ENCODE results near the gene CACNG1. TPM values are rescaled to one million over a fixed set of nuclear protein-coding genes. Genes with fewer than 3 reads are reported as not detected.

The CACNG1 gene
- total and polyA plus RNA-seq, 2 donors (not counting 3 experiments of a cell fraction or from before 2014, with no cell fraction given), result not detected

- Histone ChIP-seq H3K27ac (ENCODE audit: insufficient read depth, low read depth, low read length) (no peak overlapping the region), H3K36me3 (ENCODE audit: control insufficient read depth in 2 of 2, extremely low read depth in 1 of 2, insufficient read depth in 2 of 2, low read length in 2 of 2) (no peaks in the 10 kb centered on the region), H3K4me3 (replicated peaks in 1 of 3; ENCODE audit: insufficient read depth in 1 of 3, low read depth in 1 of 3, low read length in 3 of 3) (no peak overlapping the region), H3K79me2 (ENCODE audit: control insufficient read depth, insufficient read depth, low read length) (no peaks in the 10 kb centered on the region), H4K20me1 (replicated peaks; ENCODE audit: control insufficient read depth, extremely low read depth, insufficient read depth, low read length) (no peaks in the 10 kb centered on the region), H3K4me2 (ENCODE audit: insufficient read depth, low read length) (no peak overlapping the region), H3K9me1 (replicated peaks; ENCODE audit: control insufficient read depth, extremely low read depth, insufficient read depth, low read length) (no peaks in the 10 kb centered on the region), H3K27me3 (ENCODE audit: control insufficient read depth in 2 of 2, insufficient read depth in 2 of 2, low read length in 2 of 2) (no peaks in the 10 kb centered on the region), H3K9ac (replicated peaks; ENCODE audit: extremely low read depth, insufficient read depth, low read length) (no peak overlapping the region), H3K4me1 (ENCODE audit: control insufficient read depth, extremely low read depth, insufficient read depth, low read length) (no peaks in the 10 kb centered on the region), H3K9me3 (replicated peaks; ENCODE audit: control insufficient read depth, insufficient read depth, low read length) (peaks cover 2% of the 10 kb centered on the region), H2AFZ (ENCODE audit: low read depth, low read length) (no peak overlapping the region)
- ChIA-PET CTCF (no interaction called here), POLR2A (no interaction called here)
- DNase-seq (ENCODE audit: low read depth, low spot score), result no peak
- dilution Hi-C loops (cut with MboI; ENCODE audit: extremely low pct_ligation_motif_present, low sequenced_read_pairs) (no loop called here), intact Hi-C loops (cut with micrococcal nuclease) (no loop called here)
- no peak for FAIRE-seq
- BruUV-seq (replicated peaks), result no TSS peak
- TF ChIP-seq FOS (IDR thresholded peaks at IDR 0.05; ENCODE audit: borderline replicate concordance, insufficient read depth, low read length) (no peak), JUN (IDR thresholded peaks at IDR 0.05; ENCODE audit: borderline replicate concordance, insufficient read depth, insufficient read length, low read depth) (no peak), GATA2 (IDR thresholded peaks at IDR 0.05; ENCODE audit: insufficient read depth, insufficient read length, low read depth, low read length) (no peak), MAX (IDR thresholded peaks at IDR 0.05; ENCODE audit: insufficient read depth, insufficient read length) (no peak), EZH2 (IDR thresholded peaks at IDR 0.05; ENCODE audit: borderline replicate concordance, low read depth, low read length, severe bottlenecking) (no peak), POLR2AphosphoS5 (IDR thresholded peaks at IDR 0.05; ENCODE audit: insufficient read depth, low read depth, low read length) (no peak), MYC (IDR thresholded peaks at IDR 0.05; ENCODE audit: low read depth, low read length) (no peak), POLR2A (IDR thresholded peaks at IDR 0.05; ENCODE audit: low read depth, low read length) (no peak), CTCF (IDR thresholded peaks at IDR 0.05; ENCODE audit: extremely low read depth in 1 of 2, insufficient read depth in 1 of 2, low read depth in 1 of 2, low read length in 2 of 2) (no peak)
Observed at GRCh38 chr17:67050471-67051154, 6.3 kb downstream of the CACNG1 start.

All from endothelial cell of umbilical vein (primary cell).